ENCODE data around the gene NAGLU.

GRCh38 chr17:42574463-42574862 lies 38.4 kb downstream of the NAGLU start:
- TF ChIP-seq CTCF (IDR thresholded peaks at IDR 0.05; ENCODE audit: low read depth, low read length) (no peak), POLR2A (IDR thresholded peaks at IDR 0.05; ENCODE audit: extremely low read depth, insufficient read length) (no peak)
